OCI-LY1 (cell line): ENCODE results near the gene RHOV.

Source experiments
- H2AFZ ChIP-seq: fragments of 200-600 bp; sonication (generic), shearing (Covaris generic); 2 replicates; pipeline ENCODE4 v1.6.0; 2014; ENCODE audit warnings: antibody characterized with exemption, mild to moderate bottlenecking, low read length
- H3F3A ChIP-seq: fragments of 200-600 bp; sonication (generic), shearing (Covaris generic); 2 replicates; pipeline ENCODE4 v1.6.0; 2014; ENCODE audit warnings: mild to moderate bottlenecking, antibody characterized with exemption, low read length, moderate library complexity; ENCODE audit not compliant: insufficient read depth
- H3K27ac ChIP-seq: fragments of 200-600 bp; sonication (generic); 2 replicates; pipeline ENCODE4 v1.5.1; 2014; ENCODE audit warnings: low read length, mixed run types, mild to moderate bottlenecking, low read depth; ENCODE audit not compliant: poor library complexity, severe bottlenecking
- H3K27me3 ChIP-seq: fragments of 200-600 bp; sonication (generic); 2 replicates; pipeline ENCODE4 v1.6.0; 2014; ENCODE audit warnings: antibody characterized with exemption, mild to moderate bottlenecking, low read length, moderate library complexity; ENCODE audit not compliant: insufficient read depth
- H3K36me3 ChIP-seq: fragments of 200-600 bp; sonication (generic); 2 replicates; pipeline ENCODE4 v1.6.1; 2014; ENCODE audit warnings: mild to moderate bottlenecking, antibody characterized with exemption, low read length, moderate library complexity, mixed read lengths; ENCODE audit not compliant: insufficient read depth
- H3K4me1 ChIP-seq: fragments of 200-600 bp; sonication (generic); 2 replicates; pipeline ENCODE4 v1.5.1; 2014; ENCODE audit warnings: mild to moderate bottlenecking, low read length, moderate library complexity; ENCODE audit not compliant: insufficient read depth, severe bottlenecking
- H3K4me2 ChIP-seq: fragments of 200-600 bp; sonication (generic), shearing (Covaris generic); 2 replicates; pipeline ENCODE4 v1.6.1; 2014; ENCODE audit warnings: low read length
- H3K4me3 ChIP-seq: fragments of 200-600 bp; sonication (generic); 2 replicates; pipeline ENCODE4 v1.5.1; 2014; ENCODE audit warnings: low read length, low read depth, mild to moderate bottlenecking, mixed read lengths; ENCODE audit not compliant: poor library complexity, severe bottlenecking
- H3K79me2 ChIP-seq: fragments of 200-600 bp; shearing (Covaris generic); 2 replicates; pipeline ENCODE4 v1.6.1; 2016; ENCODE audit warnings: mixed run types, low read length, mixed read lengths; ENCODE audit not compliant: insufficient read depth
- H3K9ac ChIP-seq: fragments of 200-600 bp; sonication (generic), shearing (Covaris generic); 2 replicates; pipeline ENCODE4 v1.6.1; 2014; ENCODE audit warnings: mild to moderate bottlenecking, low read length, mixed read lengths
- H3K9me2 ChIP-seq: fragments of 200-600 bp; sonication (generic), shearing (Covaris generic); 2 replicates; pipeline ENCODE4 v1.6.1; 2014; ENCODE audit warnings: low read depth, mild to moderate bottlenecking, low read length, mixed read lengths
- H3K9me3 ChIP-seq: fragments of 200-600 bp; shearing (Covaris generic); 2 replicates; pipeline ENCODE4 v1.6.1; 2014; ENCODE audit warnings: low read length, mixed read lengths
- H4K20me1 ChIP-seq: fragments of 200-600 bp; sonication (generic), shearing (Covaris generic); 2 replicates; pipeline ENCODE4 v1.6.0; 2016; ENCODE audit warnings: mild to moderate bottlenecking, low read length; ENCODE audit not compliant: insufficient read depth
- CTCF ChIP-seq: fragments of 200-600 bp; sonication (generic), shearing (Covaris generic); IDR thresholded peaks from 2 replicates; pipeline ENCODE4 v1.5.1; 2017; ENCODE audit warnings: mild to moderate bottlenecking, antibody characterized with exemption, low read length, moderate library complexity, mixed read lengths
- EZH2 ChIP-seq: fragments of 200-600 bp; sonication (generic), shearing (Covaris generic); IDR thresholded peaks from 2 replicates; pipeline ENCODE4 v1.8.0; 2017; ENCODE audit warnings: borderline replicate concordance, mixed run types, mild to moderate bottlenecking, antibody characterized with exemption, low read length, moderate library complexity, mixed read lengths

RHOV gene

GRCh38 chr15:40836020-40836419 lies 38.0 kb downstream of the RHOV start:
- Histone ChIP-seq H3K9ac (no peak overlapping the region), H3K4me2 (no peak overlapping the region), H3K27ac (no peak overlapping the region), H3K27me3 (no peaks in the 10 kb centered on the region), H3F3A (no peaks in the 10 kb centered on the region), H3K79me2 (no peaks in the 10 kb centered on the region), H2AFZ (no peak overlapping the region), H3K4me3 (no peak overlapping the region), H3K36me3 (no peaks in the 10 kb centered on the region), H3K9me2 (no peaks in the 10 kb centered on the region), H3K9me3 (no peaks in the 10 kb centered on the region), H4K20me1 (no peaks in the 10 kb centered on the region), H3K4me1 (no peaks in the 10 kb centered on the region)
- TF ChIP-seq CTCF (no peak), EZH2 (no peak)

GRCh38 chr15:40832903-40833302 lies 41.1 kb downstream of the RHOV start:
- no peak overlapping the region for H3K4me2 ChIP-seq
- H2AFZ ChIP-seq: no peak overlapping the region

GRCh38 chr15:40831861-40832260 lies 42.2 kb downstream of the RHOV start:
- Histone ChIP-seq H3K9me2 (no peaks in the 10 kb centered on the region), H3K4me3 (no peak overlapping the region), H3K4me1 (peaks cover 8% of the 10 kb centered on the region), H3K4me2 (no peak overlapping the region), H3K27me3 (no peaks in the 10 kb centered on the region), H3K27ac (no peak overlapping the region), H3F3A (no peaks in the 10 kb centered on the region), H3K9me3 (no peaks in the 10 kb centered on the region), H4K20me1 (no peaks in the 10 kb centered on the region), H3K9ac (no peak overlapping the region), H3K36me3 (no peaks in the 10 kb centered on the region), H3K79me2 (no peaks in the 10 kb centered on the region), H2AFZ (no peak overlapping the region)
- TF ChIP-seq EZH2 (no peak), CTCF (no peak)

More at GRCh38 chr15:40832903-40833302, 41.1 kb downstream of the RHOV start:
- H3K9me2 ChIP-seq: no peaks in the 10 kb centered on the region
- no peak overlapping the region for H3K27ac ChIP-seq
- H3K4me1 ChIP-seq: peaks cover 8% of the 10 kb centered on the region
- no peaks in the 10 kb centered on the region for H4K20me1 ChIP-seq
- H3K36me3 ChIP-seq: no peaks in the 10 kb centered on the region
- no peak overlapping the region for H3K4me3 ChIP-seq
- no peak overlapping the region for H3K9ac ChIP-seq
- H3K79me2 ChIP-seq: no peaks in the 10 kb centered on the region
- no peaks in the 10 kb centered on the region for H3K27me3 ChIP-seq
- H3F3A ChIP-seq: no peaks in the 10 kb centered on the region
- H3K9me3 ChIP-seq: no peaks in the 10 kb centered on the region
- TF ChIP-seq CTCF (no peak), EZH2 (no peak)
